ENCODE results near the gene SHISA8.

SHISA8 gene

GRCh38 chr22:41933411-41934177 lies 18.7 kb upstream of the SHISA8 start:
- no peak for DNase-seq (ENCODE audit: low spot score)

GRCh38 chr22:41932353-41932752 lies 17.5 kb upstream of the SHISA8 start:
- DNase-seq (ENCODE audit: low spot score), result no peak

- DNase-seq (ENCODE audit: low spot score), result no peak
Observed at GRCh38 chr22:41931701-41932269, 16.9 kb upstream of the SHISA8 start.

GRCh38 chr22:41929418-41929810 lies 14.5 kb upstream of the SHISA8 start:
- no peak for DNase-seq (ENCODE audit: low spot score)

- no peak for DNase-seq (ENCODE audit: low spot score)
Observed at GRCh38 chr22:41928593-41929417, 13.9 kb upstream of the SHISA8 start.

- DNase-seq (ENCODE audit: low spot score), result no peak
Observed at GRCh38 chr22:41927813-41928212, 12.9 kb upstream of the SHISA8 start.

- DNase-seq (ENCODE audit: low spot score), result peak; percentile 88
Observed at GRCh38 chr22:41925783-41926460, 11.0 kb upstream of the SHISA8 start.

- DNase-seq (ENCODE audit: low spot score), result no peak
Observed at GRCh38 chr22:41923595-41924276, 8.9 kb upstream of the SHISA8 start.

DNA sequence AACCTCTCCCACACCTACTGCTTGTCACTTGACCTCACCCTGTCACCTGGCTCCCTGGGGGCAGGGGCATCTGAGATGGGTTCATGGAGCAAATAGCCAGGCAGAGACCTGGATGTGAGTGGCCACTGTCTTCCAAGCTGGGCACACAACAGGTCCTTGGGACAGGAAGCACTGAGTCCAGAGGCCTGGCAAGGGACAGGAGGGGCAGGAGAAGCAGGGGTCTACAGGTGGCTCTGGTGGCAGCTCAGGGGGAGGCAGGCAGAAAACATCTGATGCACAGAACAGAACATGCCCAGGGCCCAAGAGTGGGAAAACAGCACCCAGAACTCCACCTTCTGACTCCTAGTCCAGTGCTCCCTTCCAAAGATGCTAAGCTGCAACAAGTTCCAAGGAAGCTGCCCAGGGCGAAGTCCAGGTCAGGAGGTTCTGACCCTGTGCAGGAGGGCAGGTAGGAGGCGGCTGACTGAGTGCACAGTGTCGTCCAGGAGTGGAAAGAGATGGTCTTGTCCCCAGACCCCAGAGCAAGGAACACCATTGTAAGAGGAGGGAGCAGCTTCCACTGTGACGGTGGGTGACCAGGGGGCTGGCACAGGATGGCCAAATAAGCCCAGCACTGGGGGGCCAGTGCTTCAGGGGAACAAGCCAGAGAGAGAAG lies 8.2 kb upstream of the SHISA8 start:
- DNase-seq (ENCODE audit: low spot score), result no peak

DNA sequence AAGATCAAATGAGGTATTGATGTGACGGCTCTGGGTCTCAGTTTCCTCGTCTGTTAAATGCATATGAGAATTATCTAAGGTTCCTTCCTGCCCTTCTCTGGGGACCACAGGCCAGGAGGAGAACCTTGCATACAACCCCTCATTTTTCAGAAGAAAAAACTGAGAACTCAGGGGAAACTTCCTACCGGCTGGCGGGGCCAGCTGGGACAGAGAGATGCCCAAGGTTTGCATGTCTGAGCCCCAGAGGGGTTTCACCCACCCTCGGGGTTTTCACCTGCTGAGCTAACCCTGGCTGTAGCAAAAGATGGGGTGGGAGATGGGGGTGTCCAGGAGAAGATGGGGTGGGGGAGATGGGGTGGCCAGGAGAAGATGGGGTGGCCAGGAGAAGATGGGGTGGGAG lies 7.5 kb upstream of the SHISA8 start:
- DNase-seq (ENCODE audit: low spot score), result no peak

DNA sequence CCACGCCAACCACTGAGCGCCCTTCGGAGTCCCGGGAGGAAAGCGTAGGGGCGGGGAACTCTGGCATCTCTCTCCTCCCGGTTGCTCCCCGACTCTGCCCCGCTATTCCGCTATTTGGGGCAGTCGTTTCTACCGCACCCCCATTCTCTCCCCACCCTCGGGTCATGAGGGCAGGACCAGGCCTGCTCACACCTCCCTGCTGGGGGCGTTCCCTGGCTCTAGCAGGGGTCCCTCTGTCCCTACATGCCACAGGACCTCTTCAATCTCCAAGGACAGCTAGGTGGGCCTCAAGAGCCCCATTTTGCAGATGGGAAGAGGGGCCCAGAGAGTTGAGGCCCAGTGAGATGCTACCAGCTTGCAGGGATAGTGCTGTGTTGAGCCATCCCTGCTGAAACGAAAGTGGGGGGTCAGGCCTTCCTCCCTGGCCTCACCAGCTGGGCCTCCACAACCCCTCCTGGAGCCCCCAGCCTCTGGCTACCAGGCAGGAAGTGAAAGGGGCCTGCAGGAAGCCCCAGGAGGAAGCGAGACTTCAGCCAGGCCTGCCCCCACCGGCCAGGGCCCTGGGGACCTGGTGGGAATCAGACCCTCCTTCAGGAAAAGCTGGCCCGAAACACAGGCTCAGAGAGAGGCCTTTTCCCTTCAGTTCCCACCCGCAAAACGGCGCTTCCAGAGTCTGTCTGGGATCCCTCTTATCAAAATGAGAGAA lies 5.5 kb upstream of the SHISA8 start:
- no peak for DNase-seq (ENCODE audit: low spot score)

GRCh38 chr22:41919357-41920224 lies 4.7 kb upstream of the SHISA8 start:
- DNase-seq (ENCODE audit: low spot score), result peak; percentile 93

DNA sequence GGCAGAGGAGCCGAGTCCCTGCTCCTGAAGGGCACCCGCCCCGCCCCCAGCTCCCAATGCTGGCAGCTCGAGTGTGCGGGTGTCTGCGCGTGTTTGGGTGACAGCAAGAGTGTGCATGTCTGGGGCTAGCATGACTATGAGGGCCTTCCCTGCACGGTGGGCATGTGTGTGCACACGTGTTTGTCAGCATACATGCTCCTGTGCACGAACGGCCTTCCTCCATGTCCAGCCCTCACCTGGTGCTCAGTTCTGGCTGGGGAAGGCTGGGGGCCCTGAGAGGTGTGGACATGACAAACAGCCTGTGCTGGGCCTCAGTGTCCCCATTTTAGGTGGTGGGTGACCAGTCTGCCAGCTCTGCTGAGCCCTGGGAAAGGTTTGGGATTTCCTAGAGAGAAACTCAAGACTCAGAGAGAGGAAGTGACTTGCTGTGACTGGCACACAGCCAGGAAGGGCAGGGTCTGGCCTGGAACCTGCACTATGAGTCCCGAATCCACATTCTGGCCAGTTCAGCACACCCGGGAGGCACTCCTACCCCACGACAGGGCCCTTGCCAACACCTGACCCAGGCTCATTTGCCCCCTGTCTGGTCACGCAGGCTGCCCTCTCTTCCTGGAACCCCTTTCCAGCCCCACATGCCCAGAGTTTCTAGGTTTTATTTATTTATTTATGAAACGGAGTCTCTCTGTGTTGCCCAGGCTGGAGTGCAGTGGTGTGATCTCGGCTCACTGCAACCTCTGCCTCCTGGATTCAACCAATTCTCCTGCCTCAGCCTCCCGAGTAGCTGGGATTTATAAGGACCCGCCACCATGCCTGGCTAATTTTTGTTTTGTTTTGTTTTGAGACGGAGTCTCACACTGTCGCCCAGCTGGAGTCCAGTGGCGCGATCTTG lies 3.3 kb upstream of the SHISA8 start:
- DNase-seq (ENCODE audit: low spot score), result no peak

GRCh38 chr22:41917375-41917902 lies 2.6 kb upstream of the SHISA8 start:
- no peak for DNase-seq (ENCODE audit: low spot score)

DNA sequence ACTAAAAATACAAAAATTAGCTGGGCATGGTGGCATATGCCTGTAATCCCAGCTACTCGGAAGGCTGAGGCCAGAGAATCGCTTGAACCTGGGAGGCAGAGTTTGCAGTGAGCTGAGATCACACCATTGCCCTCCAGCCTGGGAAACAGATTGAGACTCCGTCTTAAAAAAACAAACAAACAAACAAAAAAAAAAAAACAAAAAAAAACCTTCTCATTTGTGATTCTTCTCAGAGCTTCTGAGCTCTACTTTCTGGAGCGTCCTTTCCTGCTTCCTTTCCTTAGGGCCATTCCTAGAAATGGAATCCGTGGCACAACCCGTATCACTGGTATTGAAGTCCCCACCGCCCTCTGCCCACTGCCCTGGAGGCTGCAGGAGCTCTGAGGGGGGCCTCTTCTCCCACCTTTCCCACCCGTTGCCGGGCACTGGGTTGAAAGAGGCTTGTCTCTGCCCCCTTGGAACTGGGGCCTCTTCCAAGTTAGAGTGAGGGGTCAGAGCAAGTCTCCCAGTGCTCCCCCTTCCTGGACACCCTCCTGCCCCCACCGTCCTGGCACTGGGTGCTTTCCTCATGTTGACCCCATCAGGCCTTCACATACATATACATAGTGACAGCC lies 2.0 kb upstream of the SHISA8 start:
- no peak for DNase-seq (ENCODE audit: low spot score)

DNA sequence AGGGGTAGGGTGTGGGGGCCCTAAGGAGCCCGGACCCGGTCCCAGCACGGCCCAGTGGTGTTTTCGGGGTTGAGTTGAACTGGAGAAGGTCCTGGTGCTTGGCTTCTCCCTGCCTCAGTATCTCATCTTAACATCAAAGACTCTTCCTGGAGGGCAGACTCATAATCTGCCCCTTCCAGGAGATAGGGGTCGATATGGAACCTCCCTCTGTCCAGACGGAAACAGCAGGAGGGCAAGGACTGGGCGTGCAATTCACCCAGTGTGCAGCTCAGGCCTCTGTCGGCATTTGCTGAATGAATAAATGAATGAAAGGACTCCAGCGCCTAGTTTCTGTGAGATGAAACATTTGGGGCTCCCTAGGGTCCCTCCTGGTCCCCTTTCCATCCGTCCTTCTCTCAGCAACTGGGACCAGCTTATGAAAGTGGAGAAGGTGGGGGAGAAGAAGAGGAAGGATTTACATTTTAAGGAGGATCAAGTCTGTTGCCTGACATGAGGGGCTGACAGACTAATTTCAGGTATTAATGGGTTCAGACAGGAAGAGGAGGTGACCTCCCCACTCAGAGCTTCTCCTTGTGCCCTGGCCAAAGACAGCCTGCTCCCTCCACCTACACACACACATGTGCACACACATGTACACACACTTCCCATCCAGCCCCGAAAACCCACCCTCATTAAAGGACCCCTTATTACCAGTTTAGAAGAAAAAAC lies 1.1 kb upstream of the SHISA8 start:
- DNase-seq (ENCODE audit: low spot score), result no peak

DNA sequence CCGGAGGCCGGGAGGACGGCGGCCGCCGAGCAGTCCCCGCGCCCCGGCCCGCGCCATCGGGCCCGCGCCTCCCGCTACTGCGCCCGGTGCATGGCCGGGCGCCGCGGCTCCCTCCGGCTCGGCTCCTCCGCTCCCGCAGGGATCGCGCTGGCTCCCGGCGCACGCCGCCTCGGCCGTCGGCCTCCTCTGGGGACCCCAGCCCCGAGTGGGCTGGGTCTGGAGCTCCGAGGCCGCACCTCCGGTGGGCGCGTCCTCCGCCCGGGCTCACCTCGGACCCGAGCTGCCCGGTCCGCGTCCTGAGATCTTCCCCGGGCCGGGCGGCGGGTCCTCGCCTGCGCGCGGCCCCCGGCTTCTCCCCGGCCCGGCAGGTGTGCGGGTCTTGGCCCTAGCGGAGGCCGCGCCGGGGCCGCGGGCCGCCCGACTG lies 251 bp downstream of the SHISA8 start:
- DNase-seq (ENCODE audit: low spot score), result peak; percentile 63
